ENCODE data around the gene SDE2.
"Not testable (repeated sequence)": the region's sequence is repeated elsewhere in the genome, so short reads cannot be mapped to it uniquely, and the experiment has no call there.

Gene SDE2

GRCh38 chr1:226004396-226004795 lies 5.3 kb upstream of the SDE2 start:
- DNase-seq, result no peak

- no peak for DNase-seq
Observed at GRCh38 chr1:226003502-226004170, 4.5 kb upstream of the SDE2 start.

DNA sequence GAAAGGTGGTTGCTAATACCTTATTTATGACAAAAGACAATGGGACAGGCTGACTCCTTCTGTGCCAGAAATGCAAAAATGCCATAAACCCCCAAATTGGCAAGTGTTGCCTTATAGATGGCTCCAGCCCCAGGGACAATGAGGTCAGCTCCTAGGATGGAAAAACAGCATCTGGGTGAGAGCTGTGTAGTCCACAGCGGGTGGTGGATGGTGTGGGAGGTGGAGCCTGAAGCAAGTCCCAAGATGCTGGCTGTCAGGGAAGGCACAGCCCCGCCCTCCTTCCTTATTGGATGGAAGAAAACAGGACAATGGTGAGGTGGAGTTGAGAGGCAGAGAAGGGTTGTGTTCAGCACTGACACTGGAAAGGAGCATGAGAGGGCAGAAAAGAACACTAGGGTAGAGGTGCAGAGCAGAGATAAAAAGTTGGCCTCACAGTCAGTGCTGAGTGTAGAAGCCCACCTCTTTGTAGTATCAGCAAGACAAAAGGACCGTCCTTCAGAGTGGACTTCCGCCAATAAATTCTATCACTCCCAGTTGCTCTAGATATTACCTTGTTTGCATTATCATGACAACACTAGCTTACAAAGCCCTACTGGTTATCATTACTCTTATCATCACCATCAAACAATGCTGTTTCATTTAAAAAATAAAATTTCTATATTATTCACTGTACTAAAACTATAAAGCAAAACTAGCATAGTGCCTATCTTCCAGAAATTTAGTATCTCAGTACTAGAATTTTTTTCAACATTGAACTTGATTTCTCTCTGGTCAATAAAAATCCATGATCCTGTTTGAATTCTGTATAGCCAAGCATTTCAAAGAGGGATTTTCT lies 3.7 kb upstream of the SDE2 start:
- DNase-seq, result peak; percentile 29

- DNase-seq, result peak; percentile 61
Observed at GRCh38 chr1:226001963-226002666, 3.0 kb upstream of the SDE2 start.

- DNase-seq, result no peak
Observed at GRCh38 chr1:226001088-226001487, 1.9 kb upstream of the SDE2 start.

- not testable (repeated sequence) for DNase-seq
Observed at GRCh38 chr1:226000493-226001081, 1.4 kb upstream of the SDE2 start.

DNA sequence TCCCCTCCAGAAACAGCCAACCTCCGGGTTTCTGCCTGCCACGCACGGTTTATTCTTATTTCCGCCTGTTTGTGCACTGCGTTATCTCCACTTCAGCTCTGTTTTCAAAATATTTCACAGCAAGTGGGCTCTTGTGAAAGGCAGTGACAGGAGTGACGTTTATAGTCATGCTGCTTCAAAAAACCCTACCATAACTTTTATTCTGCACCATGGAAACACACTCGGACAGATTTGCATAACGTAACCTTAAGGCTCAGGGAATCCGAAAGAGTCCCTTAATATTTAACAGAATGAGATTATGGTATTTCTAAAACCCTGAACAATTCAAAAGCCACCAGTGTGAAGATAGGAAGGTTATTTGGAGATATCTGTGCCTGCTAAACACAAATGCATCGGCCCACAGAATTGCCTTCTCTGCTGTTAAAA lies 782 bp upstream of the SDE2 start:
- no peak for DNase-seq

DNA sequence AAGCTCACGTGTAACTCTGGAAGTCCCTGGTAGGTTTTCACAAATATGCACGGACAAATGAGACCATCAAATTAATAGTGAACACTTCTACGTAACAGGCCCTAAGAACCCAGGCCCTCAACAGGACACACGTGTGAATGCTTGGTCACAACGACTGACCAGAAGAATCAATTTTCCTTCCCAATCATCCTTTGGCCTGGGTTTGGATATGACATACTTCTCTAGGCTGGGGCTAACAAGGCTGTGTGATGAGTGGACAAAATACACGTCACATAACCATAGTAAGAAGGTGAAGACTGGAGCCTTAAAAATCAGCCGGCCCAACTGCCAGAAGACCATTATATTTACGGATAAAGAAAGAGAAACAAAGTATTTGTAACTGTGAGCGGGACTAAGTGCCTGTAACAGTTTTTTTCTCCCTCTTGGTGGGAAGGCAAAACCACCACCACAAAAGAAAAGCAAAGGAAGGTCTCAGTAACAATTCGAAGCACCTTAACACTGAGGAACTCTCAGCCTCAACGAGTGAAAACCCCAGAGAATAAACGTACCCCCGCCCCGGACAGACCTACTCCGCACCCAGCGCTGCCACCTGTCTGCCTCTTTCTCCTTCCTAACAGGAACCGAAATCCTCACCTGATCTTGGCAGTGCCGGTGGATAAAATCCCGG lies 450 bp downstream of the SDE2 start:
- DNase-seq, result no peak

DNA sequence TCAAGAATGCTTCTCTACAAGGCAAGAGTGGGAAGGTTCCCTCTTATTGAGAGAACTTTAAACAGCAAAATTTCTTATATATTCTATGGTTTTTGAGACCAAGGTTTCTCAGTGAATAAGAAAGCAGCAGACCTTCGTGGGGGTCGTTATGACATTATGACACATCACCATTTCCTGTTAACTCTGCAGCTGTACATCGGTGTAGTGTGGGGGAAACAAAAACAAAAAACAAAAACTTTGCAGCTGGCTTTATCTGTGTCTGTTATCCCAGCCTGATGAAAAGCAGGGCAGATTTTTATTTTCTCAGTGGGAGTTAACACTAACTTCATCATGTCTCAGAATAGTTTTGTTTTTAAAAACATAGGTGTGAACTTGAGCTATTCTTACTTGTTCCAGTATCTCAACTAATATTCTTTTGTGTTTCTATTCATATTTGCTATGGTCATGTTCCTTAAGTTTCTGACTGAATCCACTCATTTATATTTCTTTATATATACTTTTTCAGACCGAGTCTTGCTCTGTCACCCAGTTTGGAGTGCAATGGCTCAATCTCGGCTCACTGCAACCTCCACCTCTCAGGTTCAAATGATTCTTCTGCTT lies 2.1 kb downstream of the SDE2 start:
- no peak for DNase-seq

- DNase-seq, result no peak
Observed at GRCh38 chr1:225995919-225996864, 3.0 kb downstream of the SDE2 start.

DNA sequence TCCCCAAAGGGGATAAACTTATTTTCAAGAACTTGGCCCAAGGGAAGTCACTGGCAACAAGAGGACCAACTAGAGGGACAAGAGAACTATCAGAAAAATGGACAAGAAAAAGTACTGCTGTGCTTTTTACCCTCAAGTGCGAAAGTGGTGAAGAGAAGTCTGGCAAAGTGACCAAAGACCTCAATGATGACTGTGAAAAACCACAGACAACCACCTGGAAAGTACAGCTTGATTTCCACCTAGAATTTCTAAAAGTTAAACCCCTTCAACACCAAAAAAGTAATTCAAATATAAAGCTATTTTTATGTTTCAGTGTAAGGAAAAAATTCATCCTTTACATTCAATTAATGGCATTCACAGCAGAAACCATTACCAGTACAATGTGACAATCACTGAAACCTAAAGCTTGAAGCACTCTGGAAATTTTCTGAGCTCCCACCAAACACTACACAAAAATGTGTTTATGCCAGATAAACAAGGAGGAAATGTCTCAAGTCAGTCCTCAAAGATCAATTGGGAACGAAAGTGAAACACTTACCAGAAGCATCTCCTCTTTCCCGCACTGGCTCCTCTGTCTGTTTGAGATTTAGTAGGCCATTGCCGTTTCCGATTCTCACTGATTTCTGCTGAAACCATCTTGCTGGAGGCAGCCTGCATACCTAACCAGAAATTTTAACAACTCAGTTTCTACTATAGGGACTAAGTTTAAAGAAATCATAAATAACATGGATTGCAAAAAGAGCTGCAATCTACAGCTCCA lies 8.3 kb downstream of the SDE2 start:
- DNase-seq, result no peak

DNA sequence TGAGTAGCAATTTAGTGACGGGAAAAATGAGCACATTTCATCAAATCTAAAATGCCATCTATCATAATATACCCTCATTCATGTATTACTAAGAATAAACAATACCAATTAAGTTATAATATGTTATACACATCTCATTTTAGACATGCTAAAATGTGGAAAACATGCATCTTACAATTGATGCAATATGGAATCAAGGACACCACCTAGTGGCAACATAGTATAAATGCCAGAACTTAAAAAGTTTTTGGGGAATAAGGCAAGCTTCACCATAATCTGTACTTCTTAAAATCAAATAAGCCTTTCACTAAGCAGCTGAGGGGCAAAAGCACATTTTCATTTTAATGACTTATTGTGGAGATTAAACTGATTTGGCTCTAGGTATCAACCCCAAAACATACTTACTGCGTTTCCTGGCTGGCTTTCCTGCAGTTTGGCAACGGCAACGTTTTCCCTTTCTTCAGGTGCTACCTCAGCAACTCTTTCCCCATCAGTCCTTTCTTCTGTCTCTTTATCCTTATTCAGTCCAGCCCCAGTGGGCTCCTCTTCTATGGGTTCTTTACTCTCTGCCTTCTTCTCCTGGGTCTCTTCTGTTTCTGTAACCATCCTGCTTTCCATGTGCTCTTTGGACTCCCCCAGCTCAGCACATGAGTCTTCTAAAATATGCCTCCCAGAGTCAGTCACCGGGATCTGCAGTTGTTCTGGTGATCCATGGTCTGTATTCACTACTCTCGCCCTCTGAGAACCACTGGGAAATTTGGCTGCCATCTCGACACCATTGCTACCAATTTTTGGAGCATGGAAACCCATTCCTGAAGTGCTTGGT lies 11.4 kb downstream of the SDE2 start:
- no peak for DNase-seq

GRCh38 chr1:225981714-225982113 lies 17.4 kb downstream of the SDE2 start:
- no peak for DNase-seq

DNA sequence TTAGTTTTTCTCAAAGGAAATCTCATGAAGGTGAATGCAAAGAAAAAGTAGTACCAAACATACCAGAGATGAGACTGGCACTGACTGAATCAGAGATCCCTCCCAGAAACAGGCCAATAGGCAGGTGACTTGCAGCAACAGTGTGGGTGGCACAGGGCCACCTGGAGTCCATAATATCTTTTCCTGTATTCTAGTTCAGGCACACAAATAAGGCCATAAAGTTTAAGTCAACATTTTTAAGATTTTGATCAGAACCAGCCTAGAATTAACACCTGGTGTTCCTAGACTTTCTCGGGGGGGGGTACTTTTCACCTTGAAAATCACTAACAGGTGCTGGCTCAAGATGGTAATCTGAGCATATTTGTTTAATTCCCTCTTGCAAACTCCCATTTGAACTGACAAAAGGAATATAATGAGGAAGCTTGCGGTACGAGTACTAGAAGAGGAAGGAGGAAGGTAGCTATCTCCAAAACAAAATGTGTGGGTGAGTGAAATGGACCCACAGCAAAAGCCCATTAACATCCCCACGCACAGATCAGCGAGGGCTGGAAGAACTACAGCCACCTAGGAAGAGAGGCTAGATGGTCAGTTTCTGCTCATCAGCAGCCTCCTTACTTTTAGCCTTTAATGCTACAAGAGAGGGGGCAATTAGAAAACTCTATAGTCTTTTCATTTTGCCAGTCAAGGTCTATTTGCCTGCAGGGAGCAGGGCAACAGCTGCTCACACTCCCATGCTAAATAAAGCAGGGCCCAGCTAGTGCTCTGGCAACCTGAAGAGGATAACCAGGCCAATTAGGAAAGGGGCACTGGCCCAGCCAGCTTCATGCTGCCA lies 18.9 kb downstream of the SDE2 start:
- DNase-seq, result no peak

DNA sequence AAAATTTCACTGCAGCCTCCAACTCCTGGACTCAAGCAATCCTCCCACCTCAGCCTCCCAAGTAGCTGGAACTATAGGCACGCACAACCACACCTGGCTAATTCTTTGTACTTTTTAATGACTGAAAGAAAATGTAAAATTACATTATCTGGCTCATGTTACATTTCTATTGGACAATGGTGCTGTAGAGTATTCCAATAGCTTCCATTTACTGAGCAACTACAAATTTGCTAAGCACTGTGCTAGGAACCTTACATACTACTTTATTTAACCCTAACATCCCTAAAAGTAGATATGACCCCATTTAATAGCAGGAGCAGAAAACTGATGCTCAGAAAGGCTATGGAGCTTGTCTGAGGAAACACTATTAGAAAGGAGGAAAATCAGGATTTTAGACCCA lies 19.7 kb downstream of the SDE2 start:
- DNase-seq, result no peak

DNA sequence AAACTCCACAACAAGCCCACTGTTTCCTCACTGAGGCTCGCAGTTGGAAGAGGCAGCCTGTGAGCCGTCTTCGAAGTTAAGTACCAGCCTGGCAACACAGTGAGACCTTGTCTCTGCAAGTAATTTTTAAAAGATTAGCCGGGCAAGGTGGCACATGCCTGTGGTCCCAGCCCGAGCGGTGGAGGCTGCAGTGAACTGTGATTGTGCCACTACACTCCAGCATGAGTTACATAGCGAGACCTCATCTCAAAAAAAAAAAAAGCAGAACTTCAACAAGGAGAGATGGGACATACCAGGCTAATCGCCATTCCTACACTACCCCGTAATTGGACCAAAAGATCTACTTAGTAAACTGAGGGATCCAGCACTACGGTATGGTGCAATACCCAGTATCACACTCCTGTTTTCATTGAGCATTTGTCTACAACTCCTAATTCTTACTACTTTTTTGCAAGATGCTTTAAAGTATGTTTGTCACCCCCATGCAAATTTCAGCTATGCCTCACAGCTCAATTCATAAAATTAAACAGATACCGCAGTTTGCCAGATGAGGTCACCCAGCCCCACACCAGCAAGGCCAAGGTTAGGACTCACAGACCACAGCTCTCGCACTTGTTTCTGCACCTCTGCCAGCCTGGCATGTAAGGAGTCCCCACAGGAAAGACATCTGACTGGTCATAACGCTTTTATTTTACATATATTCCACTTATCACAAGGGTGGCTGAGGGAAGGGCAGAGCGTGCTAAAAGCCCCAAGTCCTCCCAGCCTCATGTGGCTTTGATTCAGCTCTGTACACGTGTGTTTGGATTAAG lies 21.0 kb downstream of the SDE2 start:
- no peak for DNase-seq

DNA sequence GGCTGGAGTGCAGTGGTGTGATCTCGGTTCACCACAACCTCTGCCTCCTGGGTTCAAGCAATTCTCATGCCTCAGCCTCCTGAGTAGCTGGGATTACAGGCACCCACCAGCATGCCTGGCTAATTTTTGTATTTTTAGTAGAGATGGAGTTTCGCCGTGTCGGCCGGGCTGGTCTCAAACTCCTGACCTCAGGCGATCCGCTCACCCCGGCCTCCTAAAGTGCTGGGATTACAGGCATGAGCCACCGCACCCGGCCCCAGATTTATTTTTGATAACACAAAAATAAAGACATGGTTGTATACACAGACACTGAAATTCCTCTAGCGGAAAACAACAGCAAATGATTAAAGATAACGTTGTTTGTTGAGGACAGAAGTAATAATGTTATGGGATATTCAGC lies 24.0 kb downstream of the SDE2 start:
- not testable (repeated sequence) for DNase-seq

DNA sequence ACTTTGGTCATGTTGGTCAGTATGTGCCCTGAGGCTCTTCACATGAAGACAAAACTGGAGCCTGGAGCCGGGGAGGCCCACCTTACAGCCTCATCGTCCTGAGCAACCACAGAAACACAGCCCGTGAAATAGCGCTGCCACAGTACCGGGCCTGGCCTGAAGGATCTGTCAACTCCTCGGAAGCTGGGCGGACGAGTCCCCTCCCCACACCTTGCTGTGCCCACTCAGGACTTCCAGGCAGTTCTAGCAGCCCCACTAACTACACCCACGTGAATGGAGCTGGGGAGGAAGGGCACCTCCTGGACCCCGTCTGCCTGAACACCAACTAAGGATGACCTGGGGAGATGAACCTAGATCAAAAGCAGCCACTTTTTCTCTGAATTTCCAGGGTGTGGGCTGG lies 24.7 kb downstream of the SDE2 start:
- DNase-seq, result no peak

All from NCI-H748 treated with DMSO at 0.1 percent for 48 hours (cell line).